ENCODE results near the gene SLC7A6. TPM values are rescaled to one million over a fixed set of nuclear protein-coding genes. Genes with fewer than 3 reads are reported as not detected.

Gene SLC7A6
- total RNA-seq, 2 donors from 2014 or later, result 12.8 to 30.5 TPM

- peaks cover 33% of the 10 kb centered on the region for H3K4me1 ChIP-seq (replicated peaks)
- 78% methylated on average over 5 of the region's 5 CpGs for WGBS
- DNase-seq (ENCODE audit: low spot score), result no peak
- peak overlapping the region; percentile 95 for H3K27ac ChIP-seq
- H3K9me3 ChIP-seq, result no peaks in the 10 kb centered on the region
- peak overlapping the region in 1 of 2 donors; percentile 52 for H3K4me3 ChIP-seq
- TF ChIP-seq POLR2A (IDR thresholded peaks at IDR 0.05) (no peak), POLR2AphosphoS5 (IDR thresholded peaks at IDR 0.05) (no peak)
- TF ChIP-seq, protein P1, sequence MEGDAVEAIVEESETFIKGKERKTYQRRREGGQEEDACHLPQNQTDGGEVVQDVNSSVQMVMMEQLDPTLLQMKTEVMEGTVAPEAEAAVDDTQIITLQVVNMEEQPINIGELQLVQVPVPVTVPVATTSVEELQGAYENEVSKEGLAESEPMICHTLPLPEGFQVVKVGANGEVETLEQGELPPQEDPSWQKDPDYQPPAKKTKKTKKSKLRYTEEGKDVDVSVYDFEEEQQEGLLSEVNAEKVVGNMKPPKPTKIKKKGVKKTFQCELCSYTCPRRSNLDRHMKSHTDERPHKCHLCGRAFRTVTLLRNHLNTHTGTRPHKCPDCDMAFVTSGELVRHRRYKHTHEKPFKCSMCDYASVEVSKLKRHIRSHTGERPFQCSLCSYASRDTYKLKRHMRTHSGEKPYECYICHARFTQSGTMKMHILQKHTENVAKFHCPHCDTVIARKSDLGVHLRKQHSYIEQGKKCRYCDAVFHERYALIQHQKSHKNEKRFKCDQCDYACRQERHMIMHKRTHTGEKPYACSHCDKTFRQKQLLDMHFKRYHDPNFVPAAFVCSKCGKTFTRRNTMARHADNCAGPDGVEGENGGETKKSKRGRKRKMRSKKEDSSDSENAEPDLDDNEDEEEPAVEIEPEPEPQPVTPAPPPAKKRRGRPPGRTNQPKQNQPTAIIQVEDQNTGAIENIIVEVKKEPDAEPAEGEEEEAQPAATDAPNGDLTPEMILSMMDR (IDR thresholded peaks at IDR 0.05), result no peak
- peaks cover 4 to 16% of the 10 kb centered on the region in 2 donors for H3K36me3 ChIP-seq
- intact Hi-C loops (cut with DNase I), result no loop called here
- no peaks in the 10 kb centered on the region for H3K27me3 ChIP-seq (replicated peaks; ENCODE audit: insufficient read depth)
Measured at GRCh38 chr16:68233085-68233834, 31.1 kb upstream of the SLC7A6 start.

- H3K4me3 ChIP-seq, result peak overlapping the region in 1 of 2 donors; percentile 52
- peaks cover 28% of the 10 kb centered on the region for H3K4me1 ChIP-seq (replicated peaks)
- no peak for DNase-seq (ENCODE audit: low spot score)
- TF ChIP-seq, protein P1 (IDR thresholded peaks at IDR 0.05), result no peak
- TF ChIP-seq POLR2AphosphoS5 (IDR thresholded peaks at IDR 0.05) (no peak), POLR2A (IDR thresholded peaks at IDR 0.05) (no peak)
- no peaks in the 10 kb centered on the region for H3K9me3 ChIP-seq
- H3K36me3 ChIP-seq, result peaks cover 4 to 16% of the 10 kb centered on the region in 2 donors
- H3K27ac ChIP-seq, result peak overlapping the region; percentile 95
- 53% methylated on average over 8 of the region's 8 CpGs for WGBS
- intact Hi-C loops (cut with DNase I), result no loop called here
- no peaks in the 10 kb centered on the region for H3K27me3 ChIP-seq (replicated peaks; ENCODE audit: insufficient read depth)
Measured at GRCh38 chr16:68233835-68234187, 30.5 kb upstream of the SLC7A6 start.

GRCh38 chr16:68234188-68235107 lies 29.9 kb upstream of the SLC7A6 start:
- peak overlapping the region; percentile 95 for H3K27ac ChIP-seq
- DNase-seq (ENCODE audit: low spot score), result peak; percentile 79
- H3K4me1 ChIP-seq (replicated peaks), result peaks cover 28% of the 10 kb centered on the region
- 42% methylated on average over 13 of the region's 13 CpGs for WGBS
- H3K9me3 ChIP-seq, result no peaks in the 10 kb centered on the region
- H3K27me3 ChIP-seq (replicated peaks; ENCODE audit: insufficient read depth), result no peaks in the 10 kb centered on the region
- no peak for TF ChIP-seq POLR2A (IDR thresholded peaks at IDR 0.05)
- TF ChIP-seq, protein P1 (IDR thresholded peaks at IDR 0.05), result peak in 1 of 4 experiments; percentile 3
- TF ChIP-seq POLR2AphosphoS5 (IDR thresholded peaks at IDR 0.05), result peak; percentile 78
- intact Hi-C loops (cut with DNase I), result no loop called here
- peak overlapping the region; percentile 52 to 55 for H3K4me3 ChIP-seq
- peaks cover 4 to 16% of the 10 kb centered on the region in 2 donors for H3K36me3 ChIP-seq

GRCh38 chr16:68235108-68235886 lies 29.0 kb upstream of the SLC7A6 start:
- WGBS, result 32% methylated on average over 73 of the region's 73 CpGs
- no peaks in the 10 kb centered on the region for H3K27me3 ChIP-seq (replicated peaks; ENCODE audit: insufficient read depth)
- peak overlapping the region; percentile 52 to 55 for H3K4me3 ChIP-seq
- DNase-seq (ENCODE audit: low spot score), result peak; percentile 68
- H3K27ac ChIP-seq, result peak overlapping the region; percentile 95
- H3K36me3 ChIP-seq, result peaks cover 1 to 16% of the 10 kb centered on the region in 2 donors
- intact Hi-C loops (cut with DNase I), result no loop called here
- TF ChIP-seq, protein P1 (IDR thresholded peaks at IDR 0.05), result peak in 3 of 4 experiments; percentile 13 to 43 (median 32)
- TF ChIP-seq POLR2AphosphoS5 (IDR thresholded peaks at IDR 0.05) (peak; percentile 3), POLR2A (IDR thresholded peaks at IDR 0.05) (no peak)
- no peaks in the 10 kb centered on the region for H3K9me3 ChIP-seq
- H3K4me1 ChIP-seq (replicated peaks), result peaks cover 22% of the 10 kb centered on the region

Data from prostate gland (tissue), 2 donors.